Measurements from ENCODE around the gene EIF3B.
A peak's percentile ranks its signal among the peaks of the same experiment; 100 is the strongest.
"Not testable (repeated sequence)": the region's sequence is repeated elsewhere in the genome, so short reads cannot be mapped to it uniquely, and the experiment has no call there.

EIF3B gene

DNA sequence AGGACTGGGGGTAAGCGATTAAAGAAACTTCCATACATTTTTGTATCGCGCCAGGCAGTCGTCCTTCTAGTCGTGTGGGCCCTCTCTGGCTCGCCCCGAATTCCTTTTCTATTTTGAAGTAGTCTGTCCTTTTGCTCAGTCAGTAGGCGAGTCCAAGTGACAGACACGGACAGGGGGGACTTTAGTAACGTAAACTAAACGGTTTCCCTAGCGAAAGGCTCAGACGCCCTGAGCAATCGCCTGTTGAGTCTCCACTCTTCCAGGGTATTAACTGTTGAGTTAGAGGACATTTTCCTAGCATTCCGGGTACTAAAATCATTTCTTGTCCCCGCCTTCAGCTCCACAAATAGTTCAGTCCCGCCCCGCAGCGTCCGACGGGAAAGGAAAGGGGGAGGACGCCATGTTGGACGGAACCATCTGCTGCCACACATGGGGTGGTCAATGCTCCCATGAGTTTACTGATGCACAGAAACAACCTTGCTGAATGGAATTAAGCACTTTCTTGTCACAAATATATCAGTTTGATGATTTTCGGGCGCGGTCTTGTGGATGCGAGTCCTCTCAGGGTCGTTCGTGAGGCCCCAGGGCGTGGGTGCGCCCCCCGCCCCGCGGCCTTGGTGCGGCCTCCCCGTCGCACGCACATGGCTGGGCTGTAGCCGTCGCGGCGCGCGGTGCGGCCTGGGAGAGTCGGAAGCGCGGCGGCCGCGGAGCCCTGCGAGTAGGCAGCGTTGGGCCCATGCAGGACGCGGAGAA is at the start of gene EIF3B:
Gene EIF3B (plus strand): TSS at position 642 of the 753 bp plus-strand sequence. CDS start 95 bp downstream, at position 737.
- Histone ChIP-seq H3K27ac (peak within 1 kb of the TSS; percentile 91 to 98), H3K4me3 (peak within 1 kb of the TSS; percentile 96)
- TF ChIP-seq, protein P1, sequence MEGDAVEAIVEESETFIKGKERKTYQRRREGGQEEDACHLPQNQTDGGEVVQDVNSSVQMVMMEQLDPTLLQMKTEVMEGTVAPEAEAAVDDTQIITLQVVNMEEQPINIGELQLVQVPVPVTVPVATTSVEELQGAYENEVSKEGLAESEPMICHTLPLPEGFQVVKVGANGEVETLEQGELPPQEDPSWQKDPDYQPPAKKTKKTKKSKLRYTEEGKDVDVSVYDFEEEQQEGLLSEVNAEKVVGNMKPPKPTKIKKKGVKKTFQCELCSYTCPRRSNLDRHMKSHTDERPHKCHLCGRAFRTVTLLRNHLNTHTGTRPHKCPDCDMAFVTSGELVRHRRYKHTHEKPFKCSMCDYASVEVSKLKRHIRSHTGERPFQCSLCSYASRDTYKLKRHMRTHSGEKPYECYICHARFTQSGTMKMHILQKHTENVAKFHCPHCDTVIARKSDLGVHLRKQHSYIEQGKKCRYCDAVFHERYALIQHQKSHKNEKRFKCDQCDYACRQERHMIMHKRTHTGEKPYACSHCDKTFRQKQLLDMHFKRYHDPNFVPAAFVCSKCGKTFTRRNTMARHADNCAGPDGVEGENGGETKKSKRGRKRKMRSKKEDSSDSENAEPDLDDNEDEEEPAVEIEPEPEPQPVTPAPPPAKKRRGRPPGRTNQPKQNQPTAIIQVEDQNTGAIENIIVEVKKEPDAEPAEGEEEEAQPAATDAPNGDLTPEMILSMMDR (IDR thresholded peaks at IDR 0.05), result no peak
- peak; percentile 94 for DNase-seq (ENCODE audit: low spot score)

DNA sequence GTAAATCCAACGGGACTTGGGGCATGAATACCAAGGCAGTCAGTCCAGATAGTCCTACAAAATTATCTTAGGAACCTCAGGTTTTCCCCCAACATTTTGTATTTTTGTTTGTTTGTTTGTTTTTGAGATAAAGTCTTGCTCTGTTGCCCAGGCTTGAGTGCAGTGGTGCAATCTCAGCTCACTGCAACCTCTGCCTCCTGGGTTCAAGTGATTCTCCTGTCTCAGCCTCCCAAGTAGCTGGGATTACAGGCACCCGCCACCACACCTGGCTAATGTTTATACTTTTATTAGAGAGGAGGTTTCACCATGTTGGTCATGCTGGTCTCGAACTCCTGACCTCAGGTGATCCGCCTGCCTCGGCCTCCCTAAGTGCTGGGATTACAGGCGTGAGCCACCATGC is 49.4 kb upstream of the EIF3B start:
- H3K4me3 ChIP-seq, result not testable (repeated sequence)

DNA sequence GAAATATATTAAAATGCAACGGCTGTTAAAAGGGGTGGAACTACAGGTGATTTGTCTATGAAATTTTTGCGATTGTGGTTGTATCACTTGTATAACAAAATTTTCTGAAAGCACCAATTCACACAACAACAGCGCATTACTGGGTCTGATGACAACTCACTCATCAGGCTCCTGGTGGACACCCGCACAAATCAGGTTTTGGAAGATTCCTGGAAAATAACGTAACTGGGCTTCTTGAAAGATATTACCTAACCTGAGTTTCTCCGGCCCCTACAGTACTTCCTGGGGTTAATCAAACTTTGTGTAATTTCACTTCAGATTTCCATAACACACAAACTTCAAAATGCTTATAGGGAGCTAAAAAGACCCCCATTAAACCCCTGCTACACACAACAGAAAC is 47.9 kb upstream of the EIF3B start:
- Histone ChIP-seq H3K4me3 (no peak overlapping the region), H3K27ac (no peak overlapping the region)
- TF ChIP-seq, protein P1 (IDR thresholded peaks at IDR 0.05), result no peak
- DNase-seq (ENCODE audit: low spot score), result no peak

More for the DNA sequence above, 49.4 kb upstream of the EIF3B start:
- not testable (repeated sequence) for H3K27ac ChIP-seq; DNase-seq (ENCODE audit: low spot score)

GRCh38 chr7:2307690-2308107 is 46.9 kb upstream of the EIF3B start:
- H3K4me3 ChIP-seq, result no peak overlapping the region
- no peak overlapping the region for H3K27ac ChIP-seq
- TF ChIP-seq, protein P1 (IDR thresholded peaks at IDR 0.05), result no peak
- no peak for DNase-seq (ENCODE audit: low spot score)

GRCh38 chr7:2309889-2310331 is 44.7 kb upstream of the EIF3B start:
- no peak for DNase-seq (ENCODE audit: low spot score)
- TF ChIP-seq, protein P1 (IDR thresholded peaks at IDR 0.05), result no peak
- no peak overlapping the region for H3K4me3 ChIP-seq
- peak overlapping the region in 1 of 2 donors; percentile 35 for H3K27ac ChIP-seq

GRCh38 chr7:2312267-2312929 is 42.2 kb upstream of the EIF3B start:
- Histone ChIP-seq H3K4me3 (no peak overlapping the region), H3K27ac (no peak overlapping the region)
- TF ChIP-seq, protein P1 (IDR thresholded peaks at IDR 0.05), result no peak
- DNase-seq (ENCODE audit: low spot score), result no peak

GRCh38 chr7:2313450-2314208 is 41.0 kb upstream of the EIF3B start:
- H3K27ac ChIP-seq, result peak overlapping the region; percentile 69 to 82
- DNase-seq (ENCODE audit: low spot score), result peak; percentile 77

More at GRCh38 chr7:2313450-2314208, 41.0 kb upstream of the EIF3B start:
- TF ChIP-seq, protein P1 (IDR thresholded peaks at IDR 0.05), result no peak
- H3K4me3 ChIP-seq, result peak overlapping the region; percentile 86

All from coronary artery (tissue), 2 donors.